Lower leg skin (tissue), 4 donors: ENCODE measurements around the gene NRF1. TPM values are rescaled to one million over a fixed set of nuclear protein-coding genes. Genes with fewer than 3 reads are reported as not detected.

Source experiments
- DNase-seq, 2 donors: peaks; one replicate each; pipeline ENCODE4 v3.0.0-alpha.2; 2019; ENCODE audit warnings: low spot score in 2 of 2
- H3K4me3 ChIP-seq: fragments of 200-600 bp; sonication (generic); 2 replicates; pipeline ENCODE4 v1.5.1; 2017; ENCODE audit warnings: mild to moderate bottlenecking, low read depth; ENCODE audit not compliant: poor library complexity, severe bottlenecking
- CTCF ChIP-seq, 3 donors: fragments of 450-650 bp; IDR thresholded peaks; one replicate each; pipeline ENCODE4 v1.5.1; 2016; ENCODE audit warnings: antibody characterized with exemption in 3 of 3, mild to moderate bottlenecking in 3 of 3, moderate library complexity in 2 of 3
- POLR2A ChIP-seq, 2 donors: fragments of 450-650 bp; IDR thresholded peaks; one replicate each; pipeline ENCODE4 v1.6.1; 2016 to 2017; ENCODE audit warnings: antibody characterized with exemption in 2 of 2, mild to moderate bottlenecking in 1 of 2, moderate library complexity in 1 of 2
- WGBS, 2 donors: methylation state at CpG; one replicate each; pipeline ENCODE4 v1.1.5; 2018; 5-methylcytosine and 5-hydroxymethylcytosine counted together
- intact Hi-C: fragments of 100-400 bp; cut with DNase I; formaldehyde crosslinking; loops from one replicate; pipeline ENCODE4 v1.15.0; 2023; ENCODE audit warnings: low total_unique reads
- total RNA-seq, 4 donors: library from RNA; depleted of rRNA; stranded (reverse); fragments of >200 nt; gene quantifications; one replicate each; pipeline ENCODE4 v1.1.0, GENCODE V29; 2016

Gene NRF1
- total RNA-seq, 4 donors from 2014 or later = 16.4 to 22.6 (median 18.9) TPM

GRCh38 chr7:129569811-129570215 lies 41.7 kb upstream of the NRF1 start:
- TF ChIP-seq POLR2A (IDR thresholded peaks at IDR 0.05) = no peak
- TF ChIP-seq CTCF (IDR thresholded peaks at IDR 0.05) = no peak
- DNase-seq = no peak
- WGBS, 2 donors = 34 to 40% methylated on average over 2 of the region's 2 CpGs
- H3K4me3 ChIP-seq = no peak overlapping the region
- intact Hi-C loops = no loop called here

GRCh38 chr7:129571201-129571600 lies 40.3 kb upstream of the NRF1 start:
- TF ChIP-seq POLR2A (IDR thresholded peaks at IDR 0.05) (no peak), CTCF (IDR thresholded peaks at IDR 0.05) (no peak)
- DNase-seq = no peak
- intact Hi-C loops = no loop called here
- H3K4me3 ChIP-seq = no peak overlapping the region
- 82 to 92% methylated on average over 5 of the region's 5 CpGs for WGBS, 2 donors

- no peak for DNase-seq
- H3K4me3 ChIP-seq = no peak overlapping the region
- intact Hi-C loops = no loop called here
- WGBS, 2 donors = 97 to 98% methylated on average over 5 of the region's 5 CpGs
- no peak for TF ChIP-seq POLR2A (IDR thresholded peaks at IDR 0.05)
- no peak for TF ChIP-seq CTCF (IDR thresholded peaks at IDR 0.05)
Measured at GRCh38 chr7:129572205-129572604, 39.3 kb upstream of the NRF1 start.

- TF ChIP-seq CTCF (IDR thresholded peaks at IDR 0.05) (no peak), POLR2A (IDR thresholded peaks at IDR 0.05) (no peak)
- intact Hi-C loops = no loop called here
- no peak for DNase-seq
- H3K4me3 ChIP-seq = no peak overlapping the region
- 28 to 42% methylated on average over 3 of the region's 3 CpGs for WGBS, 2 donors
Measured at GRCh38 chr7:129574487-129574886, 37.0 kb upstream of the NRF1 start.

GRCh38 chr7:129575699-129576098 lies 35.8 kb upstream of the NRF1 start:
- H3K4me3 ChIP-seq = no peak overlapping the region
- no peak for DNase-seq
- intact Hi-C loops = no loop called here
- WGBS, 2 donors = 87 to 88% methylated on average over 7 of the region's 7 CpGs
- no peak for TF ChIP-seq CTCF (IDR thresholded peaks at IDR 0.05)
- TF ChIP-seq POLR2A (IDR thresholded peaks at IDR 0.05) = no peak

- intact Hi-C loops = no loop called here
- WGBS, 2 donors = 91 to 95% methylated on average over 2 of the region's 2 CpGs
- TF ChIP-seq POLR2A (IDR thresholded peaks at IDR 0.05) (no peak), CTCF (IDR thresholded peaks at IDR 0.05) (no peak)
- DNase-seq = no peak
- H3K4me3 ChIP-seq = no peak overlapping the region
Measured at GRCh38 chr7:129576138-129576537, 35.4 kb upstream of the NRF1 start.
